AG09309 (cell line): ENCODE results near the gene P2RX7.
A peak's percentile ranks its signal among the peaks of the same experiment; 100 is the strongest.

Source experiments
- DNase-seq: peaks from one replicate; pipeline ENCODE4 v3.0.0-alpha.2; 2010; ENCODE audit warnings: low read depth
- H3K4me3 ChIP-seq: 2 replicates; pipeline ENCODE4 v1.5.1; 2011; ENCODE audit warnings: mild to moderate bottlenecking, low read depth, low read length, moderate library complexity; ENCODE audit not compliant: control insufficient read depth
- TF ChIP-seq, protein P1 (sequence below): IDR thresholded peaks from 2 replicates; pipeline ENCODE4 v1.5.1; 2011; ENCODE audit warnings: mild to moderate bottlenecking, low read depth, low read length, inconsistent platforms; ENCODE audit not compliant: insufficient read depth, control insufficient read depth; ENCODE audit errors: missing control alignments

Gene P2RX7

DNA sequence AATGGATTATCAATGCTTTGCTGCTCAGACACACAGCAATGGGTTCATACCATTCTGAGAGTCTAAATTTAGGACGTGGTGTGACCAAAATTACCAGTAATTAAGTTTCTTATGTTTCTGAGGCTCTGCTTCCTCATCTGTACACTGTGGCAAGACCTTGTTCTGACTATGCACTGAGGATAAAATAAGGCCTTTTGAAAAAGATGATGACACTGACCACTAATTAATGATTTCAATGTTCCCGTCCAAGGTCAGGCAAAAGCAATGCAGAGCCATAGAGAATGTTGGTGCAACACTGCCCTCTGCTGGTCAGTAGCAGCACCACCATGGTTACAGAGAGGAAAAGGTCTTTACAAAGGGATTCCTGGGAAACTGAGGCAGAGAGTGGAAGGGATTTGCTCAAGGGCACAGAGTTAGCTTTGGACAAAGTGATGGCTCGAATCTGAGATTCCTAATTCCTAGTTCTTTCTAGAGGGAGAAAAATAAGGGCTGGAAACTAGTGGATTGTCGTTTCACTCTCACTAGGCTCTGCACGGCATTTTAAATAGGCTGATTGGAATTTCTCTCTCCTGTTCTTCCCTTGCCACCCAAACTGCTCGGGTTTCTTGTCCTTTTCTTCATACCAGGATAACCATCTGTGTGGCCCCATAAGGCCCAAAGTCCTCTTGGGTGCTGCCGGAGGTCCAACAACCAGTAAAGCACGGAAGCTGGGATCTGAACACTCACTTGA lies 22.3 kb upstream of the P2RX7 start:
- TF ChIP-seq, protein P1, sequence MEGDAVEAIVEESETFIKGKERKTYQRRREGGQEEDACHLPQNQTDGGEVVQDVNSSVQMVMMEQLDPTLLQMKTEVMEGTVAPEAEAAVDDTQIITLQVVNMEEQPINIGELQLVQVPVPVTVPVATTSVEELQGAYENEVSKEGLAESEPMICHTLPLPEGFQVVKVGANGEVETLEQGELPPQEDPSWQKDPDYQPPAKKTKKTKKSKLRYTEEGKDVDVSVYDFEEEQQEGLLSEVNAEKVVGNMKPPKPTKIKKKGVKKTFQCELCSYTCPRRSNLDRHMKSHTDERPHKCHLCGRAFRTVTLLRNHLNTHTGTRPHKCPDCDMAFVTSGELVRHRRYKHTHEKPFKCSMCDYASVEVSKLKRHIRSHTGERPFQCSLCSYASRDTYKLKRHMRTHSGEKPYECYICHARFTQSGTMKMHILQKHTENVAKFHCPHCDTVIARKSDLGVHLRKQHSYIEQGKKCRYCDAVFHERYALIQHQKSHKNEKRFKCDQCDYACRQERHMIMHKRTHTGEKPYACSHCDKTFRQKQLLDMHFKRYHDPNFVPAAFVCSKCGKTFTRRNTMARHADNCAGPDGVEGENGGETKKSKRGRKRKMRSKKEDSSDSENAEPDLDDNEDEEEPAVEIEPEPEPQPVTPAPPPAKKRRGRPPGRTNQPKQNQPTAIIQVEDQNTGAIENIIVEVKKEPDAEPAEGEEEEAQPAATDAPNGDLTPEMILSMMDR: peak; percentile 90
- H3K4me3 ChIP-seq: no peak overlapping the region
- peak; percentile 44 for DNase-seq

DNA sequence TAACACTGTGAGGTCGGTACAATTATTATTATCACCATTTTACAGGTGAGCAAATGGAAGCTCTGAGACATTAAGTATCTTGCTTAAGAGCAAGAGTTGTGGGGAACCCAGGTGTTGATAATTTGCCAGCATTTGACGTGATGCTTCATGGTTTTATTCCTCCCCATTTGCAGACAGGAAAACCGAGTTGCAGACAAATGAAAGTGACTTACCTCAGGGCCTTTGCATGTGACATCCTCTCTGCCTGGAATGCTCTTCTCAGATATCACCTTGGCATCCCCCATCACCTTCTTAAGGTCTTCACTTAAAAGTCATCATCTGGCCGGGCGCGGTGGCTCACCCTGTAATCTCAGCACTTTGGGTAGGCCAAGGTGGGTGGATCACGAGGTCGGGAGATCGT lies 21.0 kb upstream of the P2RX7 start:
- DNase-seq: no peak
- TF ChIP-seq, protein P1: no peak
- H3K4me3 ChIP-seq: no peak overlapping the region

DNA sequence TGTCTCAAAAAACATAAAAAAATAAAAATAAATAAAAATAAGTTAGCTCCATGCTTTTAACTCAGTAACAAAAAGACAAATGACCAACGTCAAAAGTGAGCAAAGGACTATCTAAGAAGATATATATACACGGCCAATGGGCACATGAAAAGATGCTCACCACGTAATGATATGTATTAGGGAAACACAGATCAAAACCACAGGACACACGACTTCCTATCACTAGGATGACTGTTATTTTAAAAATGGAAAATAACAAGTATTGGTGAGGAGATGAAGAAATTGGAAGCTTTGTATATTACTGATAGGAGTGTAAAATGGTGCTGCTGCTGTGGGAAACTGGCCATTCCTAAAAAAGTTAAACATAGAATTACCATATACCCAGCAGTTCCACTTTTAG lies 20.2 kb upstream of the P2RX7 start:
- no peak for DNase-seq
- H3K4me3 ChIP-seq: no peak overlapping the region
- TF ChIP-seq, protein P1: no peak

DNA sequence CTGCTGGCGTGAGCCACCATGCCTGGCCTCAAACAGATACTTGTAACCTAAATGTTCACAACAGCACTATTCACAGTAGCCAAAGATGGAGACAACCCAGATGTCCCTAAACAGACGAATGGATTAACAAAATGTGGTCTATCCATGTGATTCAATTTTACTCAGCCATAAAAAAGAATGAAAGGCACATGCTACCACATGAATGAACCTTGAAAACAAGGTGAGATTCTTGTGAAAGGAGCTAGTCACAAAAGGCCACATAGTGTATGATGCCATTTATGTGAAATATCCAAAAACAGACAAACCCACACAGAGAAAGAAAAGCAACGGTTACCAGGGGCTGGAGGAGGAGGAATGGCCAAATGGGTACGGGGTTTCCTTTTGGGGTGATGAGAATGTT lies 19.6 kb upstream of the P2RX7 start:
- TF ChIP-seq, protein P1: no peak
- H3K4me3 ChIP-seq: no peak overlapping the region
- no peak for DNase-seq

DNA sequence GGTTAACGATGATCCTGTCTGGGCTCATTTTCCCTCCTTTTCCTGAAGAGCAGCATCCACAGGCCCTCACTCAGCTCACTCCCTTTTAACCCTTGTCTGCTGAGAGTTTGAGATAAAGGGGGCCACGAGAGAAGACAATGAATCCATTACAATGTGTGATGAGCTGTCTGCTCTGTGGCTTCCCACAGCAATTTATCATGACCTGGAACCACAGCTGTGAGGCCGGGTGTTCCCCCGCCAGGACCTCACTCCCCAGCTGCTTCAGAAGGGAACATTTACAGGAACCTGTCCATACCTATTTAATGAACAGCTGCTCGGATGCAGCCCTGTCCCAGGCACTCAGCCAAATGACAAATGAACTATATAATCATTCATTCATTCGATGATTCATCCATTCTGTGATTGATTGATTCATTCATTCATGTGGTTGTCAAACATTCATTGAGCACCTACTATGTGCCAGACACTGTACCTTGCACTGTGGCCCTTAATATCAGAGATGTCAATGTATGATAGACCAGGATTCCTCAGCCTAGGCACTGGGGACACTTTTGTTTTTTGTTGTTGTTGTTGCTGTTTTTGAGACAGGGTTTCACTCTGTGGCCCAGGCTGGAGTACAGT lies 18.5 kb upstream of the P2RX7 start:
- H3K4me3 ChIP-seq: no peak overlapping the region
- TF ChIP-seq, protein P1: no peak
- DNase-seq: no peak

DNA sequence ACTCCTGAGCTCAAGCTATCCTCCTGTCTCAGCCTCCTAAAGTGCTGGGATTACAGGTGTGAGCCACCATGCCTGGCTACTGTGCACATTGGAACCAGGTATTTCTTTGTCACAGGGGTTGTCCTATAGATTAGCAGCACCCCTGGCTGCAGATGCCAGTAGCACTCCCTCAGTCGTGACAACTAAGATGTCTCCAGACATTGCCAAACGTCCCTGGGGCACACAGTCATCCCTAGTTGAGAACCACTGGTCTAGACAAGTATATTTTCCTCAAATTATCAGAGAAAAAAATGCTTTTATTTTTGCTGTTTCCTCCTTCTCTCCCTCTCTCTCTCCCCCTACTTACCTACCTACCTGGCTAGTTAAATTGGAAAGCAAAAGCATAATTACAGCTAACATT lies 17.9 kb upstream of the P2RX7 start:
- no peak for DNase-seq
- H3K4me3 ChIP-seq: no peak overlapping the region
- TF ChIP-seq, protein P1: no peak
